HepG2 (cell line): ENCODE measurements around the gene PRDM9. TPM values are rescaled to one million over a fixed set of nuclear protein-coding genes. Genes with fewer than 3 reads are reported as not detected.

Experiments
- ATAC-seq: fragments of 200-7000 bp; cut with Tn5 transposase; 3 replicates; pipeline ENCODE4 v1.9.1; 2020; ENCODE audit warnings: mild to moderate bottlenecking, moderate library complexity
- Bru-seq: library from RNA; stranded (reverse); fragments of 400-500 nt; gene quantifications from one replicate; lab custom pipeline; 2021; lab: Mats Ljungman, UMichigan
- BruChase-seq, 2 experiments: library from RNA; stranded (reverse); fragments of 400-500 nt; gene quantifications; one replicate each; lab custom pipeline; 2021; lab: Mats Ljungman, UMichigan
- BruUV-seq: library from RNA; stranded (reverse); fragments of 400-500 nt; replicated peaks from 2 replicates; lab custom pipeline; 2021; lab: Mats Ljungman, UMichigan
- CTCF ChIA-PET: fragments of 300-600 bp; formaldehyde crosslinking; extraction: SDS; loops from one replicate; lab custom pipeline; 2021; ENCODE audit warnings: low total read pairs, inconsistent platforms, low intra/inter-chr PET ratio; lab: Yijun Ruan, JAX
- POLR2A ChIA-PET: fragments of 350-600 bp; sonication (Branson Sonifier 250); formaldehyde crosslinking; loops from one replicate; lab custom pipeline; 2020; ENCODE audit warnings: antibody characterized with exemption, inconsistent platforms; lab: Yijun Ruan, JAX
- DNase-seq: peaks from one replicate; pipeline ENCODE4 v3.0.0-alpha.2; 2015; ENCODE audit warnings: low spot score
- FAIRE-seq: peaks from 3 replicates; lab custom pipeline; 2011; peaks lifted over from hg19 to GRCh38; lab: Jason Lieb, UNC
- H2AFZ ChIP-seq: one replicate; pipeline ENCODE4 v1.6.1; 2011; ENCODE audit warnings: low read length, inconsistent platforms
- H3K27ac ChIP-seq: fragments of 300-600 bp; 3 replicates; pipeline ENCODE4 v1.8.0; 2011; ENCODE audit warnings: mixed run types, mild to moderate bottlenecking, mixed read lengths, low read length, inconsistent platforms; ENCODE audit not compliant: insufficient read depth; ENCODE audit errors: extremely low read length
- H3K27me3 ChIP-seq, 2 experiments: fragments of 200-600 bp in 1 of 2; 2 replicates in 1 of 2; 3 replicates in 1 of 2; pipeline versions ENCODE4 v1.6.0 to v1.8.0; 2011; ENCODE audit warnings: low read length in 2 of 2, mild to moderate bottlenecking in 2 of 2, moderate library complexity in 2 of 2, inconsistent platforms in 1 of 2; ENCODE audit not compliant: insufficient read depth in 2 of 2, control insufficient read depth in 1 of 2
- H3K36me3 ChIP-seq, 2 experiments: fragments of 200-600 bp in 1 of 2; replicated peaks in 1 of 2; 2 replicates in 1 of 2; 3 replicates in 1 of 2; pipeline versions ENCODE4 v1.5.1 to v1.8.0; 2011; ENCODE audit warnings: low read length in 2 of 2, inconsistent platforms in 1 of 2; ENCODE audit not compliant: insufficient read depth in 2 of 2, control insufficient read depth in 1 of 2
- H3K4me1 ChIP-seq: 2 replicates; pipeline ENCODE4 v1.5.1; 2012; ENCODE audit warnings: low read length, inconsistent platforms; ENCODE audit not compliant: insufficient read depth
- H3K4me2 ChIP-seq: 2 replicates; pipeline ENCODE4 v1.6.0; 2011; ENCODE audit warnings: low read depth, low read length, inconsistent platforms
- H3K4me3 ChIP-seq, 3 experiments: fragments of 200-600 bp in 1 of 3; sonication (generic), shearing (Covaris generic) in 1 of 3; replicated peaks in 1 of 3; 2 replicates each; pipeline ENCODE4 v1.5.1; 2011 to 2016; ENCODE audit warnings: low read length in 3 of 3, inconsistent platforms in 2 of 3, low read depth in 2 of 3, mild to moderate bottlenecking in 2 of 3, control low read depth in 1 of 3, mixed read lengths in 1 of 3; ENCODE audit not compliant: insufficient read depth in 1 of 3
- H3K79me2 ChIP-seq: one replicate; pipeline ENCODE4 v1.6.1; 2011; ENCODE audit warnings: low read length, inconsistent platforms; ENCODE audit not compliant: insufficient read depth
- H3K9ac ChIP-seq: 2 replicates; pipeline ENCODE4 v1.6.0; 2011; ENCODE audit warnings: mild to moderate bottlenecking, low read depth, low read length, inconsistent platforms; ENCODE audit not compliant: insufficient read depth
- H3K9me3 ChIP-seq: 2 replicates; pipeline ENCODE4 v1.5.1; 2012; ENCODE audit warnings: mild to moderate bottlenecking, low read length
- H4K20me1 ChIP-seq: 2 replicates; pipeline ENCODE4 v1.6.0; 2011; ENCODE audit warnings: inconsistent platforms, mild to moderate bottlenecking, low read length, moderate library complexity; ENCODE audit not compliant: insufficient read depth
- ASH2L ChIP-seq: fragments of 300-600, 200-600 bp; sonication (generic); IDR thresholded peaks from 2 replicates; pipeline ENCODE4 v1.7.0; 2017; ENCODE audit warnings: low read depth, mild to moderate bottlenecking, moderate library complexity, mixed read lengths, low read length; ENCODE audit not compliant: insufficient read length
- BCL6 ChIP-seq: IDR thresholded peaks from 2 replicates; pipeline ENCODE4 v1.6.1; 2016; ENCODE audit warnings: missing genetic modification reagents, missing compliant biosample characterization
- BCLAF1 ChIP-seq: fragments of 450-650 bp; IDR thresholded peaks from 2 replicates; pipeline ENCODE4 v1.6.1; 2017; ENCODE audit warnings: mild to moderate bottlenecking
- GABPB1 ChIP-seq: IDR thresholded peaks from 2 replicates; pipeline ENCODE4 v1.6.1; 2016; ENCODE audit warnings: mild to moderate bottlenecking, missing genetic modification reagents, moderate library complexity, missing compliant biosample characterization
- KAT7 ChIP-seq: IDR thresholded peaks from 2 replicates; pipeline ENCODE4 v1.6.1; 2018; ENCODE audit warnings: borderline replicate concordance, missing compliant biosample characterization
- NFYB ChIP-seq: sonication (generic); formaldehyde crosslinking; IDR thresholded peaks from 2 replicates; pipeline ENCODE4 v1.4.0; 2020; ENCODE audit warnings: missing genetic modification reagents
- SALL1 ChIP-seq: sonication (generic); formaldehyde crosslinking; IDR thresholded peaks from 2 replicates; pipeline ENCODE4 v1.8.0; 2022; ENCODE audit warnings: mild to moderate bottlenecking, missing genetic modification reagents
- SAP130 ChIP-seq: IDR thresholded peaks from 2 replicates; pipeline ENCODE4 v1.6.1; 2016; ENCODE audit warnings: low read depth
- ZBTB42 ChIP-seq: sonication (generic); formaldehyde crosslinking; IDR thresholded peaks from 2 replicates; pipeline ENCODE4 v1.5.0; 2020; ENCODE audit warnings: mild to moderate bottlenecking, missing genetic modification reagents
- ZKSCAN5 ChIP-seq: sonication (generic); formaldehyde crosslinking; IDR thresholded peaks from 2 replicates; pipeline ENCODE4 v1.5.1; 2020; ENCODE audit warnings: mild to moderate bottlenecking, missing genetic modification reagents
- ZNF224 ChIP-seq: sonication (generic); formaldehyde crosslinking; IDR thresholded peaks from 2 replicates; pipeline ENCODE4 v1.5.0; 2020; ENCODE audit warnings: mild to moderate bottlenecking, missing genetic modification reagents
- ZNF577 ChIP-seq: sonication (generic); formaldehyde crosslinking; IDR thresholded peaks from 2 replicates; pipeline ENCODE4 v1.4.0; 2020; ENCODE audit warnings: mild to moderate bottlenecking, low read depth, missing genetic modification reagents, borderline replicate concordance
- ZNF607 ChIP-seq: sonication (generic); formaldehyde crosslinking; IDR thresholded peaks from 2 replicates; pipeline ENCODE4 v1.5.1; 2020; ENCODE audit warnings: missing genetic modification reagents, mild to moderate bottlenecking, borderline replicate concordance
- ZNF780A ChIP-seq: sonication (generic); formaldehyde crosslinking; IDR thresholded peaks from 2 replicates; pipeline ENCODE4 v1.8.0; 2022; ENCODE audit warnings: mild to moderate bottlenecking, missing genetic modification reagents, moderate library complexity
- WGBS: methylation state at CpG from one replicate; pipeline ENCODE4 v1.1.6; 2017; ENCODE audit warnings: low lambda C conversion rate; 5-methylcytosine and 5-hydroxymethylcytosine counted together
- in situ Hi-C: cut with HindIII; loops from 2 replicates; pipeline ENCODE4 v1.10.0; 2017; ENCODE audit warnings: low pct_unique_long_range_greater_than_20kb; ENCODE audit not compliant: extremely low pct_ligation_motif_present
- intact Hi-C: fragments of 100-400 bp; cut with micrococcal nuclease; formaldehyde crosslinking; loops from one replicate; pipeline ENCODE4 v1.10.0; 2022; ENCODE audit not compliant: unreplicated experiment
- long read RNA-seq, 2 experiments: library from RNA in 1 of 2; library from polyadenylated mRNA in 1 of 2; stranded (forward) in 1 of 2; unstranded in 1 of 2; transcript quantifications; one replicate each; pipeline ENCODE4 v2.0.0, GENCODE V29; 2019 to 2022
- polyA minus RNA-seq, 3 experiments: library from RNA; depleted of rRNA, polyadenylated mRNA; stranded (reverse); fragments of >200 nt; gene quantifications; 2 replicates each; pipeline ENCODE4 v1.2.3, GENCODE V29; 2011; ENCODE audit warnings: low replicate concordance in 1 of 3
- polyA plus RNA-seq, 8 experiments: library from polyadenylated mRNA; depleted of rRNA in 3 of 8; stranded (reverse) in 7 of 8; unstranded in 1 of 8; fragments of >200 nt; fragmentation: Illumina TruSeq in 4 of 8; extraction: Trizol in 4 of 8; gene quantifications; 2 replicates each; pipeline versions ENCODE4 v1.2.1 to v1.2.3, GENCODE V29; 2011 to 2016; ENCODE audit warnings: low read depth in 4 of 8, missing spikeins in 1 of 8, mixed read lengths in 1 of 8; ENCODE audit not compliant: insufficient read depth in 1 of 8
- total RNA-seq, 5 experiments: library from RNA; depleted of rRNA; stranded (reverse); fragments of >200 nt; fragmentation: Illumina TruSeq; extraction: Trizol; gene quantifications; 2 replicates each; pipeline ENCODE4 v1.2.3, GENCODE V29; 2016; ENCODE audit warnings: low read depth in 1 of 5
- TF ChIP-seq, protein P1 (sequence below): IDR thresholded peaks from 2 replicates; pipeline ENCODE4 v1.6.1; 2016; ENCODE audit warnings: control low read depth
- TF ChIP-seq, protein P2 (sequence below): sonication (generic); formaldehyde crosslinking; IDR thresholded peaks from 2 replicates; pipeline ENCODE4 v1.4.0; 2020; ENCODE audit warnings: low read depth, mild to moderate bottlenecking, missing genetic modification reagents

The PRDM9 gene
- not detected in 2 replicates for total RNA-seq (2016; rRNA removed; fragmentation: Illumina TruSeq; extraction: Trizol)
- total RNA-seq (2016; cell fraction: cytosol; rRNA removed; fragmentation: Illumina TruSeq; extraction: Trizol; ENCODE audit: low read depth): not detected in 2 replicates
- total RNA-seq (2016; cell fraction: insoluble cytoplasmic fraction; rRNA removed; fragmentation: Illumina TruSeq; extraction: Trizol): not detected in 2 replicates
- not detected in 2 replicates for total RNA-seq (2016; cell fraction: membrane; rRNA removed; fragmentation: Illumina TruSeq; extraction: Trizol)
- not detected in 2 replicates for total RNA-seq (2016; cell fraction: nucleus; rRNA removed; fragmentation: Illumina TruSeq; extraction: Trizol)
- polyA plus RNA-seq (2011; rRNA removed): not detected in 2 replicates
- not detected in 2 replicates for polyA plus RNA-seq (2011; cell fraction: cytosol; rRNA removed)
- not detected in 2 replicates for polyA plus RNA-seq (2011; cell fraction: nucleus; rRNA removed)
- not detected in 2 replicates for polyA plus RNA-seq (2012)
- polyA plus RNA-seq (2016; cell fraction: cytosol; fragmentation: Illumina TruSeq; extraction: Trizol; ENCODE audit: low read depth): not detected in 2 replicates
- not detected in 2 replicates for polyA plus RNA-seq (2016; cell fraction: insoluble cytoplasmic fraction; fragmentation: Illumina TruSeq; extraction: Trizol; ENCODE audit: low read depth)
- not detected in 2 replicates for polyA plus RNA-seq (2016; cell fraction: membrane; fragmentation: Illumina TruSeq; extraction: Trizol; ENCODE audit: low read depth)
- not detected in 2 replicates for polyA plus RNA-seq (2016; cell fraction: nucleus; fragmentation: Illumina TruSeq; extraction: Trizol; ENCODE audit: insufficient read depth, low read depth)
- not detected in 2 replicates for polyA minus RNA-seq (2011; rRNA and poly(A)+ RNA removed; ENCODE audit: low replicate concordance)
- polyA minus RNA-seq (2011; cell fraction: cytosol; rRNA and poly(A)+ RNA removed): not detected in 2 replicates
- not detected in 2 replicates for polyA minus RNA-seq (2011; cell fraction: nucleus; rRNA and poly(A)+ RNA removed)
- not detected for Bru-seq, nascent RNA
- not detected for BruChase-seq, experiment 1, labeled RNA remaining after a 6-hour chase
- not detected for BruChase-seq, experiment 2, labeled RNA remaining after a 2-hour chase
- long read RNA-seq, experiment 1: 0 reads
- long read RNA-seq, experiment 2: 0 reads

DNA sequence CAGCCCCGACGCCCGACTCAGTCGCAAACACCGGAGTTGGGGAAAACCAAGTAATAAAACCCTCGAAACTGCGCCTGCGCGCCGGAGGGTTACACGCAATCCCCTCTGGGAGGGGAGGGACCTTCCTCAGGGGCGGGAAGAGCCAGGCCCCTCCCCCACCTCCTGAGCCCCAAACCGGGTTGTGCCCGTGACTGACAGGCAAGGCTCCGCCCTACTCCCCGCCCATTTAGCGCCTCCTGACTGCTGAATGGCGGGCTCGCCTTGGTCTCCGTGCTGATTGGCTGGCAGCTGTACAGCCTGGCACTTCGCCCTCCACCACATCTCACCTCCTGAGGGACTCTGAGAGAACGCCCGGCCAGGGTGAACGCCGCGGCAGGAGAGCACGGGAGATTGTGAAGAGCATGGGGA lies at the start of gene PRDM9:
Gene PRDM9 (plus strand): TSS at position 332 of the 408 bp plus-strand sequence. CDS start 1,425 bp downstream, outside the sequence.
- Histone ChIP-seq H3K4me2 (peak within 1 kb of the TSS; percentile 69), H3K4me1 (peaks cover 13% of the 10 kb centered on the region; the same call in 1 of the 2 replicates), H3K27ac (no peak within 1 kb of the TSS), H3K27me3 (no peaks in the 10 kb centered on the region; a peak in 1 of 5 replicates), H2AFZ (peak within 1 kb of the TSS; percentile 74), H4K20me1 (no peaks in the 10 kb centered on the region), H3K4me3 (peak within 1 kb of the TSS in 2 of 3 experiments; percentile 43 to 56; a peak in 5 of 6 replicates), H3K9ac (peak within 1 kb of the TSS; percentile 26), H3K36me3 (no peaks in the 10 kb centered on the region), H3K79me2 (no peaks in the 10 kb centered on the region), H3K9me3 (no peaks in the 10 kb centered on the region)
- intact Hi-C loops (loop anchor here (1.0 kb wide), 2 partner anchors 155 to 298 kb away; no protein-coding TSS in a partner anchor), in situ Hi-C loops (no loop called here)
- no TSS peak for BruUV-seq
- DNase-seq (peak; percentile 61), FAIRE-seq (no peak), ATAC-seq (peak; percentile 91)
- ChIA-PET POLR2A (no interaction called here), CTCF (no interaction called here)
- 6% methylated on average over 12 of the region's 27 CpGs for whole genome bisulfite sequencing
- TF ChIP-seq NFYB (CRISPR knock-in tag) (peak; percentile 78), SALL1 (CRISPR knock-in tag) (no peak), ASH2L (no peak), ZKSCAN5 (no peak), ZNF224 (CRISPR knock-in tag) (no peak), ZNF577 (CRISPR knock-in tag) (no peak), GABPB1 (CRISPR knock-in tag) (peak; percentile 67), BCLAF1 (no peak), BCL6 (CRISPR knock-in tag) (no peak), ZNF780A (CRISPR knock-in tag) (no peak), ZBTB42 (CRISPR knock-in tag) (no peak), ZNF607 (CRISPR knock-in tag) (no peak), SAP130 (CRISPR knock-in tag) (no peak), KAT7 (CRISPR knock-in tag) (no peak)
- TF ChIP-seq, protein P1, sequence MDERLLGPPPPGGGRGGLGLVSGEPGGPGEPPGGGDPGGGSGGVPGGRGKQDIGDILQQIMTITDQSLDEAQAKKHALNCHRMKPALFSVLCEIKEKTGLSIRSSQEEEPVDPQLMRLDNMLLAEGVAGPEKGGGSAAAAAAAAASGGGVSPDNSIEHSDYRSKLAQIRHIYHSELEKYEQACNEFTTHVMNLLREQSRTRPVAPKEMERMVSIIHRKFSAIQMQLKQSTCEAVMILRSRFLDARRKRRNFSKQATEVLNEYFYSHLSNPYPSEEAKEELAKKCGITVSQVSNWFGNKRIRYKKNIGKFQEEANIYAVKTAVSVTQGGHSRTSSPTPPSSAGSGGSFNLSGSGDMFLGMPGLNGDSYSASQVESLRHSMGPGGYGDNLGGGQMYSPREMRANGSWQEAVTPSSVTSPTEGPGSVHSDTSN (CRISPR knock-in tag): peak; percentile 84
- TF ChIP-seq, protein P2, sequence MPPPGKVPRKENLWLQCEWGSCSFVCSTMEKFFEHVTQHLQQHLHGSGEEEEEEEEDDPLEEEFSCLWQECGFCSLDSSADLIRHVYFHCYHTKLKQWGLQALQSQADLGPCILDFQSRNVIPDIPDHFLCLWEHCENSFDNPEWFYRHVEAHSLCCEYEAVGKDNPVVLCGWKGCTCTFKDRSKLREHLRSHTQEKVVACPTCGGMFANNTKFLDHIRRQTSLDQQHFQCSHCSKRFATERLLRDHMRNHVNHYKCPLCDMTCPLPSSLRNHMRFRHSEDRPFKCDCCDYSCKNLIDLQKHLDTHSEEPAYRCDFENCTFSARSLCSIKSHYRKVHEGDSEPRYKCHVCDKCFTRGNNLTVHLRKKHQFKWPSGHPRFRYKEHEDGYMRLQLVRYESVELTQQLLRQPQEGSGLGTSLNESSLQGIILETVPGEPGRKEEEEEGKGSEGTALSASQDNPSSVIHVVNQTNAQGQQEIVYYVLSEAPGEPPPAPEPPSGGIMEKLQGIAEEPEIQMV (CRISPR knock-in tag): no peak
